HepG2 (cell line): ENCODE results near the gene SUPT6H. TPM values are rescaled to one million over a fixed set of nuclear protein-coding genes. Genes with fewer than 3 reads are reported as not detected.

Experiments used
- ATF5 ChIP-seq: sonication (generic); formaldehyde crosslinking; IDR thresholded peaks from 2 replicates; pipeline ENCODE4 v1.4.0; 2020; ENCODE audit warnings: mild to moderate bottlenecking, low read depth, missing genetic modification reagents
- DDIT3 ChIP-seq: sonication (generic); formaldehyde crosslinking; IDR thresholded peaks from 2 replicates; pipeline ENCODE4 v1.4.0; 2020; ENCODE audit warnings: mild to moderate bottlenecking, missing genetic modification reagents
- GLI4 ChIP-seq: sonication (generic); formaldehyde crosslinking; IDR thresholded peaks from 2 replicates; pipeline ENCODE4 v1.5.1; 2020; ENCODE audit warnings: missing genetic modification reagents, mild to moderate bottlenecking, moderate library complexity, borderline replicate concordance
- MAFK ChIP-seq, 2 experiments: IDR thresholded peaks in 1 of 2; conservative IDR thresholded peaks in 1 of 2; 2 replicates each; pipeline ENCODE4 v1.6.1; 2011; ENCODE audit warnings: improper control_type of control experiment in 2 of 2, low read length in 2 of 2
- MIXL1 ChIP-seq: IDR thresholded peaks from 2 replicates; pipeline ENCODE4 v1.6.1; 2016
- NFE2 ChIP-seq: sonication (generic); formaldehyde crosslinking; IDR thresholded peaks from 2 replicates; pipeline ENCODE4 v1.4.0; 2020; ENCODE audit warnings: missing genetic modification reagents
- NFKBIZ ChIP-seq: IDR thresholded peaks from 2 replicates; pipeline ENCODE4 v1.6.1; 2018; ENCODE audit warnings: missing genetic modification reagents, missing compliant biosample characterization
- PLRG1 ChIP-seq: fragments of 450-650 bp; conservative IDR thresholded peaks from 2 replicates; pipeline ENCODE4 v1.6.1; 2016
- REPIN1 ChIP-seq: sonication (generic); formaldehyde crosslinking; IDR thresholded peaks from 2 replicates; pipeline ENCODE4 v1.8.0; 2022; ENCODE audit warnings: missing genetic modification reagents, low read depth, mild to moderate bottlenecking, borderline replicate concordance
- SAP130 ChIP-seq: IDR thresholded peaks from 2 replicates; pipeline ENCODE4 v1.6.1; 2016; ENCODE audit warnings: low read depth
- SIX1 ChIP-seq: sonication (generic); formaldehyde crosslinking; IDR thresholded peaks from 2 replicates; pipeline ENCODE4 v1.4.0; 2020; ENCODE audit warnings: missing genetic modification reagents, borderline replicate concordance
- SIX4 ChIP-seq: sonication (generic); formaldehyde crosslinking; IDR thresholded peaks from 2 replicates; pipeline ENCODE4 v1.4.0; 2020; ENCODE audit warnings: missing genetic modification reagents
- TCF12 ChIP-seq, 2 experiments: fragments of 450-650 bp in 1 of 2; sonication (generic) in 1 of 2; formaldehyde crosslinking in 1 of 2; IDR thresholded peaks; 2 replicates each; pipeline versions ENCODE4 v1.6.1 to v1.8.0; 2017 to 2022; ENCODE audit warnings: antibody characterized with exemption in 1 of 2, mild to moderate bottlenecking in 1 of 2, missing genetic modification reagents in 1 of 2, moderate library complexity in 1 of 2
- ZFP90 ChIP-seq: sonication (generic); formaldehyde crosslinking; IDR thresholded peaks from 2 replicates; pipeline ENCODE4 v1.8.0; 2022; ENCODE audit warnings: missing genetic modification reagents, mild to moderate bottlenecking, inconsistent platforms, borderline replicate concordance
- ZNF362 ChIP-seq: sonication (generic); formaldehyde crosslinking; IDR thresholded peaks from 2 replicates; pipeline ENCODE4 v1.4.0; 2020; ENCODE audit warnings: missing genetic modification reagents, mild to moderate bottlenecking, borderline replicate concordance
- ZNF501 ChIP-seq: sonication (generic); formaldehyde crosslinking; IDR thresholded peaks from 2 replicates; pipeline ENCODE4 v1.5.1; 2020; ENCODE audit warnings: mild to moderate bottlenecking, moderate library complexity, missing genetic modification reagents
- ZNF674 ChIP-seq: sonication (generic); formaldehyde crosslinking; IDR thresholded peaks from 2 replicates; pipeline ENCODE4 v1.5.0; 2020; ENCODE audit warnings: low read depth, mild to moderate bottlenecking, missing genetic modification reagents
- ZNF841 ChIP-seq: sonication (generic); formaldehyde crosslinking; IDR thresholded peaks from 2 replicates; pipeline ENCODE4 v1.8.1; 2023; ENCODE audit warnings: missing genetic modification reagents, borderline replicate concordance
- polyA plus RNA-seq, 8 experiments: library from polyadenylated mRNA; depleted of rRNA in 3 of 8; stranded (reverse) in 7 of 8; unstranded in 1 of 8; fragments of >200 nt; fragmentation: Illumina TruSeq in 4 of 8; extraction: Trizol in 4 of 8; gene quantifications; 2 replicates each; pipeline versions ENCODE4 v1.2.1 to v1.2.3, GENCODE V29; 2011 to 2016; ENCODE audit warnings: low read depth in 4 of 8, missing spikeins in 1 of 8, mixed read lengths in 1 of 8; ENCODE audit not compliant: insufficient read depth in 1 of 8
- total RNA-seq, 5 experiments: library from RNA; depleted of rRNA; stranded (reverse); fragments of >200 nt; fragmentation: Illumina TruSeq; extraction: Trizol; gene quantifications; 2 replicates each; pipeline ENCODE4 v1.2.3, GENCODE V29; 2016; ENCODE audit warnings: low read depth in 1 of 5
- TF ChIP-seq, protein P1 (sequence below): IDR thresholded peaks from 2 replicates; pipeline ENCODE4 v1.4.0; 2020; ENCODE audit warnings: mild to moderate bottlenecking, missing genetic modification reagents
- TF ChIP-seq, protein P2 (sequence below): sonication (generic); formaldehyde crosslinking; IDR thresholded peaks from 2 replicates; pipeline ENCODE4 v1.4.0; 2020; ENCODE audit warnings: low read depth, mild to moderate bottlenecking, missing genetic modification reagents
- TF ChIP-seq, protein P3 (sequence below): sonication (generic); formaldehyde crosslinking; IDR thresholded peaks from 2 replicates; pipeline ENCODE4 v1.5.0; 2020; ENCODE audit warnings: missing genetic modification reagents

The SUPT6H gene
- total and polyA plus RNA-seq, 2 of the 13 experiments (the other 11 are each of a cell fraction or from before 2014, with no cell fraction given), result 32.7 to 39.9 TPM

GRCh38 chr17:28728364-28729200, 66.6 kb downstream of the SUPT6H start, which contains the start of gene NEK8 (continued):
- TF ChIP-seq TCF12 (IDR thresholded peaks at IDR 0.05), result no peak
- no peak for TF ChIP-seq TCF12 (CRISPR knock-in tag; IDR thresholded peaks at IDR 0.05)
- no peak for TF ChIP-seq GLI4
- TF ChIP-seq NFE2 (CRISPR knock-in tag), result no peak
- no peak for TF ChIP-seq ZNF674 (CRISPR knock-in tag)
- no peak for TF ChIP-seq PLRG1
- no peak for TF ChIP-seq DDIT3 (CRISPR knock-in tag)
- TF ChIP-seq REPIN1, result peak; percentile 66
- TF ChIP-seq SIX1, result no peak
- no peak for TF ChIP-seq SIX4 (CRISPR knock-in tag)
- no peak for TF ChIP-seq ATF5 (CRISPR knock-in tag)
- no peak for TF ChIP-seq MAFK (conservative IDR thresholded peaks at IDR 0.05 in 1 of 2, IDR thresholded peaks at IDR 0.05 in 1 of 2; ENCODE audit: low read length in 2 of 2)
- peak; percentile 56 for TF ChIP-seq SAP130 (CRISPR knock-in tag)
- no peak for TF ChIP-seq MIXL1 (CRISPR knock-in tag)
- TF ChIP-seq, protein P1, sequence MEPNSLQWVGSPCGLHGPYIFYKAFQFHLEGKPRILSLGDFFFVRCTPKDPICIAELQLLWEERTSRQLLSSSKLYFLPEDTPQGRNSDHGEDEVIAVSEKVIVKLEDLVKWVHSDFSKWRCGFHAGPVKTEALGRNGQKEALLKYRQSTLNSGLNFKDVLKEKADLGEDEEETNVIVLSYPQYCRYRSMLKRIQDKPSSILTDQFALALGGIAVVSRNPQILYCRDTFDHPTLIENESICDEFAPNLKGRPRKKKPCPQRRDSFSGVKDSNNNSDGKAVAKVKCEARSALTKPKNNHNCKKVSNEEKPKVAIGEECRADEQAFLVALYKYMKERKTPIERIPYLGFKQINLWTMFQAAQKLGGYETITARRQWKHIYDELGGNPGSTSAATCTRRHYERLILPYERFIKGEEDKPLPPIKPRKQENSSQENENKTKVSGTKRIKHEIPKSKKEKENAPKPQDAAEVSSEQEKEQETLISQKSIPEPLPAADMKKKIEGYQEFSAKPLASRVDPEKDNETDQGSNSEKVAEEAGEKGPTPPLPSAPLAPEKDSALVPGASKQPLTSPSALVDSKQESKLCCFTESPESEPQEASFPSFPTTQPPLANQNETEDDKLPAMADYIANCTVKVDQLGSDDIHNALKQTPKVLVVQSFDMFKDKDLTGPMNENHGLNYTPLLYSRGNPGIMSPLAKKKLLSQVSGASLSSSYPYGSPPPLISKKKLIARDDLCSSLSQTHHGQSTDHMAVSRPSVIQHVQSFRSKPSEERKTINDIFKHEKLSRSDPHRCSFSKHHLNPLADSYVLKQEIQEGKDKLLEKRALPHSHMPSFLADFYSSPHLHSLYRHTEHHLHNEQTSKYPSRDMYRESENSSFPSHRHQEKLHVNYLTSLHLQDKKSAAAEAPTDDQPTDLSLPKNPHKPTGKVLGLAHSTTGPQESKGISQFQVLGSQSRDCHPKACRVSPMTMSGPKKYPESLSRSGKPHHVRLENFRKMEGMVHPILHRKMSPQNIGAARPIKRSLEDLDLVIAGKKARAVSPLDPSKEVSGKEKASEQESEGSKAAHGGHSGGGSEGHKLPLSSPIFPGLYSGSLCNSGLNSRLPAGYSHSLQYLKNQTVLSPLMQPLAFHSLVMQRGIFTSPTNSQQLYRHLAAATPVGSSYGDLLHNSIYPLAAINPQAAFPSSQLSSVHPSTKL (CRISPR knock-in tag), result peak; percentile 22
- 0 out of 2 replicates have a peak, but pooled peaks have one; percentile 20 for TF ChIP-seq ZFP90 (CRISPR knock-in tag)
- TF ChIP-seq, protein P2, sequence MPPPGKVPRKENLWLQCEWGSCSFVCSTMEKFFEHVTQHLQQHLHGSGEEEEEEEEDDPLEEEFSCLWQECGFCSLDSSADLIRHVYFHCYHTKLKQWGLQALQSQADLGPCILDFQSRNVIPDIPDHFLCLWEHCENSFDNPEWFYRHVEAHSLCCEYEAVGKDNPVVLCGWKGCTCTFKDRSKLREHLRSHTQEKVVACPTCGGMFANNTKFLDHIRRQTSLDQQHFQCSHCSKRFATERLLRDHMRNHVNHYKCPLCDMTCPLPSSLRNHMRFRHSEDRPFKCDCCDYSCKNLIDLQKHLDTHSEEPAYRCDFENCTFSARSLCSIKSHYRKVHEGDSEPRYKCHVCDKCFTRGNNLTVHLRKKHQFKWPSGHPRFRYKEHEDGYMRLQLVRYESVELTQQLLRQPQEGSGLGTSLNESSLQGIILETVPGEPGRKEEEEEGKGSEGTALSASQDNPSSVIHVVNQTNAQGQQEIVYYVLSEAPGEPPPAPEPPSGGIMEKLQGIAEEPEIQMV (CRISPR knock-in tag), result no peak
- TF ChIP-seq ZNF501 (CRISPR knock-in tag), result peak; percentile 70; the same call in 1 of the 2 replicates
- 0 out of 2 replicates have a peak, but pooled peaks have one; percentile 77 for TF ChIP-seq NFKBIZ (CRISPR knock-in tag)
- no peak for TF ChIP-seq ZNF362 (CRISPR knock-in tag)
- TF ChIP-seq ZNF841, result no peak
- TF ChIP-seq, protein P3, sequence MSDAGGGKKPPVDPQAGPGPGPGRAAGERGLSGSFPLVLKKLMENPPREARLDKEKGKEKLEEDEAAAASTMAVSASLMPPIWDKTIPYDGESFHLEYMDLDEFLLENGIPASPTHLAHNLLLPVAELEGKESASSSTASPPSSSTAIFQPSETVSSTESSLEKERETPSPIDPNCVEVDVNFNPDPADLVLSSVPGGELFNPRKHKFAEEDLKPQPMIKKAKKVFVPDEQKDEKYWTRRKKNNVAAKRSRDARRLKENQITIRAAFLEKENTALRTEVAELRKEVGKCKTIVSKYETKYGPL, result no peak
